Superior temporal gyrus (tissue), 1 donor: Measurements from ENCODE around the gene NLRC5.
"Not testable (repeated sequence)": the region's sequence is repeated elsewhere in the genome, so short reads cannot be mapped to it uniquely, and the experiment has no call there.

ENCODE experiments used
- DNase-seq: peaks from one replicate; pipeline ENCODE4 v3.0.0-alpha.2; 2016; ENCODE audit errors: extremely low spot score

The NLRC5 gene

GRCh38 chr16:56998861-56999260, 9.5 kb downstream of the NLRC5 start:
- DNase-seq: no peak

- no peak for DNase-seq
Observed at GRCh38 chr16:56999409-57000270, 10.3 kb downstream of the NLRC5 start.

- no peak for DNase-seq
Observed at GRCh38 chr16:57000271-57001025, 11.1 kb downstream of the NLRC5 start.

- DNase-seq: no peak
Observed at GRCh38 chr16:57001026-57001679, 11.8 kb downstream of the NLRC5 start.

- DNase-seq: no peak
Observed at GRCh38 chr16:57003439-57004386, 14.4 kb downstream of the NLRC5 start.

- no peak for DNase-seq
Observed at GRCh38 chr16:57004387-57005250, 15.3 kb downstream of the NLRC5 start.

GRCh38 chr16:57005597-57005996, 16.2 kb downstream of the NLRC5 start:
- DNase-seq: not testable (repeated sequence)

- no peak for DNase-seq
Observed at GRCh38 chr16:57007050-57007449, 17.7 kb downstream of the NLRC5 start.

GRCh38 chr16:57007530-57007929, 18.2 kb downstream of the NLRC5 start:
- DNase-seq: no peak

- no peak for DNase-seq
Observed at GRCh38 chr16:57008440-57008839, 19.1 kb downstream of the NLRC5 start.

- no peak for DNase-seq
Observed at GRCh38 chr16:57009643-57010170, 20.4 kb downstream of the NLRC5 start.

GRCh38 chr16:57012353-57012752, 23.0 kb downstream of the NLRC5 start:
- no peak for DNase-seq

- no peak for DNase-seq
Observed at GRCh38 chr16:57013229-57013628, 23.9 kb downstream of the NLRC5 start.

- DNase-seq: no peak
Observed at GRCh38 chr16:57013902-57014301, 24.5 kb downstream of the NLRC5 start.

GRCh38 chr16:57016301-57016700, 26.9 kb downstream of the NLRC5 start:
- DNase-seq: no peak

- no peak for DNase-seq
Observed at GRCh38 chr16:57016831-57017230, 27.5 kb downstream of the NLRC5 start.

- no peak for DNase-seq
Observed at GRCh38 chr16:57017251-57017650, 27.9 kb downstream of the NLRC5 start.

GRCh38 chr16:57019746-57020145, 30.4 kb downstream of the NLRC5 start:
- no peak for DNase-seq

- no peak for DNase-seq
Observed at GRCh38 chr16:57020651-57021050, 31.3 kb downstream of the NLRC5 start.

- no peak for DNase-seq
Observed at GRCh38 chr16:57021757-57022156, 32.4 kb downstream of the NLRC5 start.
